Activated naive CD4-positive, alpha-beta T cell treated with anti-CD3 and anti-CD28 coated beads for 36 hours (primary cell): ENCODE results near the gene DNAH8. TPM values are rescaled to one million over a fixed set of nuclear protein-coding genes. Genes with fewer than 3 reads are reported as not detected.
A peak's percentile ranks its signal among the peaks of the same experiment; 100 is the strongest.
"Not testable (repeated sequence)": the region's sequence is repeated elsewhere in the genome, so short reads cannot be mapped to it uniquely, and the experiment has no call there.

Source experiments
- CTCF ChIA-PET: fragments of 350-600 bp; sonication (Branson Sonifier 250); formaldehyde crosslinking; loops from one replicate; lab custom pipeline; 2021; ENCODE audit warnings: antibody characterized with exemption; lab: Charles Lee
- DNase-seq: peaks from one replicate; pipeline ENCODE4 v3.0.0-alpha.2; 2020
- H3K27ac Mint-ChIP-seq: one replicate; pipeline ENCODE4 v1.8.0; 2021; ENCODE audit warnings: mild to moderate bottlenecking, mixed read lengths
- H3K27me3 Mint-ChIP-seq: one replicate; pipeline ENCODE4 v1.8.0; 2021; ENCODE audit warnings: low read depth, mixed read lengths
- H3K36me3 Mint-ChIP-seq: one replicate; pipeline ENCODE4 v1.8.0; 2021; ENCODE audit warnings: low read depth, mixed read lengths
- H3K4me1 Mint-ChIP-seq: one replicate; pipeline ENCODE4 v1.8.0; 2021; ENCODE audit warnings: low read depth, mixed read lengths
- H3K4me3 Mint-ChIP-seq: one replicate; pipeline ENCODE4 v1.8.0; 2021; ENCODE audit warnings: mild to moderate bottlenecking, moderate library complexity, mixed read lengths
- H3K9me3 Mint-ChIP-seq: one replicate; pipeline ENCODE4 v1.8.0; 2021; ENCODE audit warnings: mixed read lengths
- intact Hi-C: fragments of 100-400 bp; cut with micrococcal nuclease; formaldehyde crosslinking; loops from one replicate; pipeline ENCODE4 v1.15.1; 2023
- total RNA-seq, 2 experiments: library from RNA; stranded (reverse); gene quantifications; one replicate each; pipeline ENCODE4 v1.2.3, GENCODE V29; 2021

DNAH8 gene
- total RNA-seq, 2 experiments from 2014 or later: 0.07 to 0.15 TPM

GRCh38 chr6:38906582-38906981 lies 191.5 kb downstream of the DNAH8 start:
- intact Hi-C loops: no loop called here
- no peak for DNase-seq
- no peaks in the 10 kb centered on the region for H3K27me3 Mint-ChIP-seq
- no peaks in the 10 kb centered on the region for H3K9me3 Mint-ChIP-seq
- H3K36me3 Mint-ChIP-seq: no peaks in the 10 kb centered on the region
- H3K27ac Mint-ChIP-seq: no peak overlapping the region
- CTCF ChIA-PET: interaction anchor here (5.0 kb wide), 1 partner anchor 34 kb away, joined by 20 read pairs; no protein-coding TSS in a partner anchor
- H3K4me3 Mint-ChIP-seq: no peak overlapping the region
- H3K4me1 Mint-ChIP-seq: no peaks in the 10 kb centered on the region

GRCh38 chr6:38907264-38907663 lies 192.2 kb downstream of the DNAH8 start:
- no peaks in the 10 kb centered on the region for H3K27me3 Mint-ChIP-seq
- no peak for DNase-seq
- H3K4me1 Mint-ChIP-seq: no peaks in the 10 kb centered on the region
- H3K9me3 Mint-ChIP-seq: no peaks in the 10 kb centered on the region
- no peaks in the 10 kb centered on the region for H3K36me3 Mint-ChIP-seq
- intact Hi-C loops: no loop called here
- CTCF ChIA-PET: interaction anchor here (5.0 kb wide), 1 partner anchor 35 kb away, joined by 20 read pairs; no protein-coding TSS in a partner anchor
- H3K27ac Mint-ChIP-seq: no peak overlapping the region
- no peak overlapping the region for H3K4me3 Mint-ChIP-seq

GRCh38 chr6:38909015-38909730 lies 194.1 kb downstream of the DNAH8 start:
- CTCF ChIA-PET: interaction anchor here (0.9 to 5.0 kb wide), 2 partner anchors 23 to 37 kb away, joined by 3 to 20 read pairs; no protein-coding TSS in a partner anchor
- intact Hi-C loops: no loop called here
- Mint-ChIP-seq H3K4me3 (no peak overlapping the region), H3K36me3 (no peaks in the 10 kb centered on the region), H3K27me3 (no peaks in the 10 kb centered on the region), H3K4me1 (no peaks in the 10 kb centered on the region), H3K9me3 (no peaks in the 10 kb centered on the region), H3K27ac (no peak overlapping the region)
- no peak for DNase-seq

- H3K36me3 Mint-ChIP-seq: no peaks in the 10 kb centered on the region
- CTCF ChIA-PET: interaction anchor here (5.0 kb wide), 1 partner anchor 38 kb away, joined by 20 read pairs; no protein-coding TSS in a partner anchor
- H3K4me1 Mint-ChIP-seq: no peaks in the 10 kb centered on the region
- H3K4me3 Mint-ChIP-seq: no peak overlapping the region
- H3K27ac Mint-ChIP-seq: no peak overlapping the region
- no peaks in the 10 kb centered on the region for H3K9me3 Mint-ChIP-seq
- H3K27me3 Mint-ChIP-seq: no peaks in the 10 kb centered on the region
- DNase-seq: no peak
- intact Hi-C loops: no loop called here
Observed at GRCh38 chr6:38910207-38910606, 195.1 kb downstream of the DNAH8 start.

GRCh38 chr6:38912378-38912777 lies 197.3 kb downstream of the DNAH8 start:
- no peaks in the 10 kb centered on the region for H3K36me3 Mint-ChIP-seq
- DNase-seq: no peak
- H3K9me3 Mint-ChIP-seq: no peaks in the 10 kb centered on the region
- H3K4me1 Mint-ChIP-seq: no peaks in the 10 kb centered on the region
- CTCF ChIA-PET: interaction anchor here (0.6 kb wide), 1 partner anchor 237 kb away, joined by 5 read pairs; no protein-coding TSS in a partner anchor
- H3K27ac Mint-ChIP-seq: no peak overlapping the region
- intact Hi-C loops: no loop called here
- H3K27me3 Mint-ChIP-seq: no peaks in the 10 kb centered on the region
- no peak overlapping the region for H3K4me3 Mint-ChIP-seq

- H3K27me3 Mint-ChIP-seq: no peaks in the 10 kb centered on the region
- no peak overlapping the region for H3K27ac Mint-ChIP-seq
- no peaks in the 10 kb centered on the region for H3K36me3 Mint-ChIP-seq
- intact Hi-C loops: no loop called here
- no peaks in the 10 kb centered on the region for H3K4me1 Mint-ChIP-seq
- no peak for DNase-seq
- no peak overlapping the region for H3K4me3 Mint-ChIP-seq
- no peaks in the 10 kb centered on the region for H3K9me3 Mint-ChIP-seq
- CTCF ChIA-PET: interaction anchor here (0.7 kb wide), 1 partner anchor 325 kb away, joined by 3 read pairs; no protein-coding TSS in a partner anchor
Observed at GRCh38 chr6:38915205-38915925, 200.3 kb downstream of the DNAH8 start.

- H3K4me3 Mint-ChIP-seq, DNase-seq, H3K36me3 Mint-ChIP-seq, H3K27me3 Mint-ChIP-seq, H3K9me3 Mint-ChIP-seq, H3K4me1 Mint-ChIP-seq, H3K27ac Mint-ChIP-seq, intact Hi-C loops: not testable (repeated sequence)
- CTCF ChIA-PET: interaction anchor here (1.0 to 2.0 kb wide), 2 partner anchors 8 to 47 kb away, joined by 4 to 5 read pairs; no protein-coding TSS in a partner anchor
Observed at GRCh38 chr6:38921540-38921939, 206.4 kb downstream of the DNAH8 start.

GRCh38 chr6:38924791-38925509 lies 209.8 kb downstream of the DNAH8 start:
- Mint-ChIP-seq H3K27ac (no peak overlapping the region), H3K27me3 (no peaks in the 10 kb centered on the region), H3K4me1 (no peaks in the 10 kb centered on the region), H3K4me3 (no peak overlapping the region), H3K9me3 (no peaks in the 10 kb centered on the region), H3K36me3 (no peaks in the 10 kb centered on the region)
- CTCF ChIA-PET: interaction anchor here (0.8 kb wide), 1 partner anchor 53 kb away, joined by 3 read pairs; no protein-coding TSS in a partner anchor
- intact Hi-C loops: no loop called here
- no peak for DNase-seq

GRCh38 chr6:38929560-38929959 lies 214.4 kb downstream of the DNAH8 start:
- Mint-ChIP-seq H3K27me3 (no peaks in the 10 kb centered on the region), H3K9me3 (no peaks in the 10 kb centered on the region), H3K27ac (no peak overlapping the region), H3K4me3 (no peak overlapping the region), H3K4me1 (no peaks in the 10 kb centered on the region), H3K36me3 (no peaks in the 10 kb centered on the region)
- no peak for DNase-seq
- CTCF ChIA-PET: interaction anchor here (1.1 kb wide), 1 partner anchor 8 kb away, joined by 4 read pairs; no protein-coding TSS in a partner anchor
- intact Hi-C loops: no loop called here

- H3K27me3 Mint-ChIP-seq: no peaks in the 10 kb centered on the region
- no peak overlapping the region for H3K4me3 Mint-ChIP-seq
- CTCF ChIA-PET: interaction anchor here (0.8 to 2.2 kb wide), 6 partner anchors 25 to 63 kb away, joined by 3 to 24 read pairs (median 5); no protein-coding TSS in a partner anchor
- H3K4me1 Mint-ChIP-seq: no peaks in the 10 kb centered on the region
- no peaks in the 10 kb centered on the region for H3K9me3 Mint-ChIP-seq
- H3K36me3 Mint-ChIP-seq: no peaks in the 10 kb centered on the region
- H3K27ac Mint-ChIP-seq: no peak overlapping the region
- intact Hi-C loops: loop anchor here (1.0 kb wide), 2 partner anchors 57 to 61 kb away; no protein-coding TSS in a partner anchor
- DNase-seq: peak; percentile 8
Observed at GRCh38 chr6:38933426-38933825, 218.3 kb downstream of the DNAH8 start.

- Mint-ChIP-seq H3K36me3 (no peaks in the 10 kb centered on the region), H3K4me1 (no peaks in the 10 kb centered on the region), H3K27me3 (no peaks in the 10 kb centered on the region), H3K4me3 (no peak overlapping the region), H3K27ac (no peak overlapping the region), H3K9me3 (no peaks in the 10 kb centered on the region)
- no peak for DNase-seq
- CTCF ChIA-PET: interaction anchor here (1.5 kb wide), 1 partner anchor 11 kb away, joined by 4 read pairs; no protein-coding TSS in a partner anchor
- intact Hi-C loops: no loop called here
Observed at GRCh38 chr6:38935051-38935450, 219.9 kb downstream of the DNAH8 start.
